ENCODE data around the gene SSBP4. TPM values are rescaled to one million over a fixed set of nuclear protein-coding genes. Genes with fewer than 3 reads are reported as not detected.

The SSBP4 gene
- total and polyA plus RNA-seq, 9 of the 15 experiments (the other 6 are each of a cell fraction or from before 2014, with no cell fraction given), result 1.1 to 189 (median 39.0) TPM

DNA sequence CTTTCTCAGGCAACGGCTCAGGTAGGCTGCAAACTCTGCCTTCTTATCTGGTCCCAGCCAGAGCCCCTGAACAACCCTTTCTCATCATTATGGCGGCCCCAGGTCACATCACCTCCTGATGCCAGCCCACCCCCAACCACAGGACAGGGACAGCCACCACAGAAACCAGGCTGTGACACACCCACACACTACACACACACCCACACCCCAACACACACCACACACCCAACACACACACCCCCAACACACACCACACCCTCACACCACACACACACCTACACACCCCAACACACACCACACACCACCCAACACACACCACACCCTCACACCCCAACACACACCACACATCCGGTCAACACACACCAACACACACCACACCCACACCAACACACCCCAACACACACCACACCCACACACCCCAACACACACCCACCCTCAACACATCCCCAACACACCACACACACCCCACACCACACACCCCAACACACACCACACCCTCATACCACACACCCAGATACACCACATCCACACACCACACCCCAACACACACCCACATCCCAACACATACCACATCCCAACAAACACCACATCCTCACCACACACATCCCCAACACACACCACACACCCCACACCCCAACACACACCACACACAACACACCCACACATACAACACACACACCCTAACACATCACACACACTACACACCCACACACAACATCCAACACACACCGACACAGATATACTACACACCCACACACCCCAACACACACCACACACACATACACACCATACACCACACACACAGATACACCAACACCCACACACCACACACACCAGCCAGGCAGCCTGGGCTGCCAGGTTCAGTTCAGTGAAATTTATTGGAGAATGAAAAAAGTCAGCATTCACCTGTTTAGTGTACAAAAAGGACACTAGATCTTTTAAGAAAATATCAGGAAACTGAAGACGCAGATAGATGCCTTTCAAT, 22.9 kb downstream of the SSBP4 start (continued):
- TF ChIP-seq NCOR1 (IDR thresholded peaks at IDR 0.05) (peak; percentile 29; the same call in 1 of the 2 replicates), MTA2 (IDR thresholded peaks at IDR 0.05; ENCODE audit: low read depth) (peak; percentile 34; the same call in 1 of the 2 replicates), KAT8 (IDR thresholded peaks at IDR 0.05; ENCODE audit: low read depth) (no peak), EGR1 (conservative IDR thresholded peaks at IDR 0.05) (peak; percentile 93), SIN3B (IDR thresholded peaks at IDR 0.05; ENCODE audit: low read depth) (no peak), TCF3 (CRISPR knock-in tag; IDR thresholded peaks at IDR 0.05) (peak; percentile 71), NFIC (IDR thresholded peaks at IDR 0.05) (0 out of 2 replicates have a peak, but pooled peaks have one; percentile 6), TEAD4 (IDR thresholded peaks at IDR 0.05; ENCODE audit: low read length) (peak; percentile 61; the same call in 1 of the 2 replicates), TEAD4 (CRISPR knock-in tag; IDR thresholded peaks at IDR 0.05; ENCODE audit: borderline replicate concordance) (no peak), TRIM24 (IDR thresholded peaks at IDR 0.05) (peak in 1 of 2 experiments; percentile 30; a peak in 2 of 4 replicates), ETV5 (CRISPR knock-in tag; IDR thresholded peaks at IDR 0.05; ENCODE audit: low read depth) (peak; percentile 51; the same call in 1 of the 2 replicates), BACH1 (tag; IDR thresholded peaks at IDR 0.05) (no peak), NRF1 (conservative IDR thresholded peaks at IDR 0.05 in 1 of 2, IDR thresholded peaks at IDR 0.05 in 1 of 2) (no peak), CBX1 (IDR thresholded peaks at IDR 0.05; ENCODE audit: low read depth) (peak; percentile 89), SUPT5H (IDR thresholded peaks at IDR 0.05) (peak; percentile 50)
- TF ChIP-seq, protein P1, sequence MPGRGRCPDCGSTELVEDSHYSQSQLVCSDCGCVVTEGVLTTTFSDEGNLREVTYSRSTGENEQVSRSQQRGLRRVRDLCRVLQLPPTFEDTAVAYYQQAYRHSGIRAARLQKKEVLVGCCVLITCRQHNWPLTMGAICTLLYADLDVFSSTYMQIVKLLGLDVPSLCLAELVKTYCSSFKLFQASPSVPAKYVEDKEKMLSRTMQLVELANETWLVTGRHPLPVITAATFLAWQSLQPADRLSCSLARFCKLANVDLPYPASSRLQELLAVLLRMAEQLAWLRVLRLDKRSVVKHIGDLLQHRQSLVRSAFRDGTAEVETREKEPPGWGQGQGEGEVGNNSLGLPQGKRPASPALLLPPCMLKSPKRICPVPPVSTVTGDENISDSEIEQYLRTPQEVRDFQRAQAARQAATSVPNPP (IDR thresholded peaks at IDR 0.05; ENCODE audit: borderline replicate concordance, insufficient read depth, insufficient read length), result no peak
- TF ChIP-seq, protein P2, sequence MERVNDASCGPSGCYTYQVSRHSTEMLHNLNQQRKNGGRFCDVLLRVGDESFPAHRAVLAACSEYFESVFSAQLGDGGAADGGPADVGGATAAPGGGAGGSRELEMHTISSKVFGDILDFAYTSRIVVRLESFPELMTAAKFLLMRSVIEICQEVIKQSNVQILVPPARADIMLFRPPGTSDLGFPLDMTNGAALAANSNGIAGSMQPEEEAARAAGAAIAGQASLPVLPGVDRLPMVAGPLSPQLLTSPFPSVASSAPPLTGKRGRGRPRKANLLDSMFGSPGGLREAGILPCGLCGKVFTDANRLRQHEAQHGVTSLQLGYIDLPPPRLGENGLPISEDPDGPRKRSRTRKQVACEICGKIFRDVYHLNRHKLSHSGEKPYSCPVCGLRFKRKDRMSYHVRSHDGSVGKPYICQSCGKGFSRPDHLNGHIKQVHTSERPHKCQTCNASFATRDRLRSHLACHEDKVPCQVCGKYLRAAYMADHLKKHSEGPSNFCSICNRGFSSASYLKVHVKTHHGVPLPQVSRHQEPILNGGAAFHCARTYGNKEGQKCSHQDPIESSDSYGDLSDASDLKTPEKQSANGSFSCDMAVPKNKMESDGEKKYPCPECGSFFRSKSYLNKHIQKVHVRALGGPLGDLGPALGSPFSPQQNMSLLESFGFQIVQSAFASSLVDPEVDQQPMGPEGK (CRISPR knock-in tag; IDR thresholded peaks at IDR 0.05; ENCODE audit: borderline replicate concordance), result no peak
- TF ChIP-seq, protein P3, sequence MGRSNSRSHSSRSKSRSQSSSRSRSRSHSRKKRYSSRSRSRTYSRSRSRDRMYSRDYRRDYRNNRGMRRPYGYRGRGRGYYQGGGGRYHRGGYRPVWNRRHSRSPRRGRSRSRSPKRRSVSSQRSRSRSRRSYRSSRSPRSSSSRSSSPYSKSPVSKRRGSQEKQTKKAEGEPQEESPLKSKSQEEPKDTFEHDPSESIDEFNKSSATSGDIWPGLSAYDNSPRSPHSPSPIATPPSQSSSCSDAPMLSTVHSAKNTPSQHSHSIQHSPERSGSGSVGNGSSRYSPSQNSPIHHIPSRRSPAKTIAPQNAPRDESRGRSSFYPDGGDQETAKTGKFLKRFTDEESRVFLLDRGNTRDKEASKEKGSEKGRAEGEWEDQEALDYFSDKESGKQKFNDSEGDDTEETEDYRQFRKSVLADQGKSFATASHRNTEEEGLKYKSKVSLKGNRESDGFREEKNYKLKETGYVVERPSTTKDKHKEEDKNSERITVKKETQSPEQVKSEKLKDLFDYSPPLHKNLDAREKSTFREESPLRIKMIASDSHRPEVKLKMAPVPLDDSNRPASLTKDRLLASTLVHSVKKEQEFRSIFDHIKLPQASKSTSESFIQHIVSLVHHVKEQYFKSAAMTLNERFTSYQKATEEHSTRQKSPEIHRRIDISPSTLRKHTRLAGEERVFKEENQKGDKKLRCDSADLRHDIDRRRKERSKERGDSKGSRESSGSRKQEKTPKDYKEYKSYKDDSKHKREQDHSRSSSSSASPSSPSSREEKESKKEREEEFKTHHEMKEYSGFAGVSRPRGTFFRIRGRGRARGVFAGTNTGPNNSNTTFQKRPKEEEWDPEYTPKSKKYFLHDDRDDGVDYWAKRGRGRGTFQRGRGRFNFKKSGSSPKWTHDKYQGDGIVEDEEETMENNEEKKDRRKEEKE (IDR thresholded peaks at IDR 0.05; ENCODE audit: borderline replicate concordance in 1 of 2, control insufficient read depth in 1 of 2, low read depth in 2 of 2, low read length in 1 of 2), result 0 out of 4 replicates have a peak, but pooled peaks of 1 of the 2 experiments have one; percentile 24

Data from K562 (cell line).